GM12872 (cell line): ENCODE data around the gene SNRPD2.
A peak's percentile ranks its signal among the peaks of the same experiment; 100 is the strongest.

Source experiments
- TF ChIP-seq, protein P1 (sequence below): IDR thresholded peaks from 3 replicates; pipeline ENCODE4 v1.5.1; 2011; ENCODE audit warnings: low read depth, mild to moderate bottlenecking, low read length, moderate library complexity; ENCODE audit not compliant: insufficient read depth

The SNRPD2 gene

DNA sequence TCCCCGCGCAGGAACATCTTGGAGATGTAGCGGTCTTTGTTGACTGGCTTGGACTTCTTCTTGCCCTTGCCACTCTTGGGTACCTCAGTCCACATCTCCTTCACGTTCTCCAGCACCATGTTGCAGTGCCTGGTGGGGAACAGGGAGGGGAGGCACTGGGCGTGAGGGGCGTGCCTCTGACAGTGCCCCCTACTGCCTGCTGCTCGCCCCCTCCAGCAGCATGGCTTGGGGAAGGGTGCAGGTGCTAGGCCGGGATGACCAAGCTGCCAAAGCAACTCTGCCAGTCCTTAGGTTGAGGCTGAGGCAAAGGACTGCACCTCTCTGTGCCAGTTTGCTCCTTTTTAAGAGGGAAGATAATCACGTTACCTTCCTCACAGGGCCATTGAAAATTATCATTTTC, 4.2 kb downstream of the SNRPD2 start:
- TF ChIP-seq, protein P1, sequence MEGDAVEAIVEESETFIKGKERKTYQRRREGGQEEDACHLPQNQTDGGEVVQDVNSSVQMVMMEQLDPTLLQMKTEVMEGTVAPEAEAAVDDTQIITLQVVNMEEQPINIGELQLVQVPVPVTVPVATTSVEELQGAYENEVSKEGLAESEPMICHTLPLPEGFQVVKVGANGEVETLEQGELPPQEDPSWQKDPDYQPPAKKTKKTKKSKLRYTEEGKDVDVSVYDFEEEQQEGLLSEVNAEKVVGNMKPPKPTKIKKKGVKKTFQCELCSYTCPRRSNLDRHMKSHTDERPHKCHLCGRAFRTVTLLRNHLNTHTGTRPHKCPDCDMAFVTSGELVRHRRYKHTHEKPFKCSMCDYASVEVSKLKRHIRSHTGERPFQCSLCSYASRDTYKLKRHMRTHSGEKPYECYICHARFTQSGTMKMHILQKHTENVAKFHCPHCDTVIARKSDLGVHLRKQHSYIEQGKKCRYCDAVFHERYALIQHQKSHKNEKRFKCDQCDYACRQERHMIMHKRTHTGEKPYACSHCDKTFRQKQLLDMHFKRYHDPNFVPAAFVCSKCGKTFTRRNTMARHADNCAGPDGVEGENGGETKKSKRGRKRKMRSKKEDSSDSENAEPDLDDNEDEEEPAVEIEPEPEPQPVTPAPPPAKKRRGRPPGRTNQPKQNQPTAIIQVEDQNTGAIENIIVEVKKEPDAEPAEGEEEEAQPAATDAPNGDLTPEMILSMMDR = no peak

DNA sequence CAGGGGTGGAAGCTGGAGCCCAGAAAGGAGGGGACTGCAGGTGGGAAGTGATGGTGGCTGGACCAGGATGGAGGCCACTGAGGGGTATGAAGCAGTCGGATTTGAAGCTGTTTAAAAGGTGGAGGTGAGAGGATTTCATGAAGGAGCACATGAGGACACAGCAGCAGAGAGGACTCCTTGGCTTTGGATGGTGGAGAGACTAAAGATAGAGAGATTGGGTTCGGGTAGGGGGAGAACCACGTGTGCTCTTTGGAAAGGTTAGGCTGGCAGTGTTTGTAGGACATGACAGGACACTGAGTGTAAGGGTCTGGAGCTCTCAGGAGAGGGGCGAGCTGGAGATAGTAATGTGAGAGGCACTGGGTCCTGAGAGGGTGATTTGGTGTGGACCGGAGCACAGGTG, 8.8 kb downstream of the SNRPD2 start:
- TF ChIP-seq, protein P1 = no peak

DNA sequence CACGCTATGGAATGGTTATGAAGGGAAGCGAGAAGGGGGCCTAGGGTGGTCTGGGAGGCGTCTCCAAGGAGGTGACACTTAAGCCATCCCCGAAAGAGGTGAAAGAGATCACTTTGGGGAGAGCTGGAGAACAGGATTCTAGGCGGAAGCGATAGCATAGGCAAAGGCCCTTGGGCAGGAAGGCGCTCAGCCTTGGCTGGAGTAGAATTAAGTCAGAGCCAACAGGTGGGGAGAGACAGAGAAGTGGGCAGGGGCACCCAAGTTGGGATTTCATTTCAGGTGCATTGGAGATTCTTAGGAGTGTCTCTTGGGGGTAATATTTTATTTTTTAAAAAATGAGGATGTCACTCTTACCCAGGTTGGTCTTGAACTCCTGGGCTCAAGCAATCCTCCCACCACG, 9.6 kb downstream of the SNRPD2 start:
- TF ChIP-seq, protein P1 = no peak

DNA sequence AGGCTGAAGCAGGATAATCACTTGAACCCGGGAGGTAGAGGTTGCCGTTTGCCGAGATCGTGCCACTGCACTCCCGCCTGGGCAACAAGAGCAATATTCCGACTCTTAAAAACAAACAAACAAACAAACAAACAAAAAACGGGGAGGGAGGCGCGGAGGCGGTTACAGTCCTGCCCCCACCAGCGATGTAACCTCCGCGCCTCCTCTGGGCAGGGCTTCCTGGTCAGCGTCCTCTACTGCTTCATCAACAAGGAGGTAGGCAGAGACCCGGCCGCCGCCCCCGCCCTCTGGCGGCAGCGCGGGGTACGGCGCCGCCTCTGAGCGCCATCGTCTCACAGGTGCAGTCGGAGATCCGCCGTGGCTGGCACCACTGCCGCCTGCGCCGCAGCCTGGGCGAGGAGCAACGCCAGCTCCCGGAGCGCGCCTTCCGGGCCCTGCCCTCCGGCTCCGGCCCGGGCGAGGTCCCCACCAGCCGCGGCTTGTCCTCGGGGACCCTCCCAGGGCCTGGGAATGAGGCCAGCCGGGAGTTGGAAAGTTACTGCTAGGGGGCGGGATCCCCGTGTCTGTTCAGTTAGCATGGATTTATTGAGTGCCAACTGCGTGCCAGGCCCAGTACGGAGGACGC, 10.2 kb downstream of the SNRPD2 start:
- TF ChIP-seq, protein P1 = peak; percentile 95

DNA sequence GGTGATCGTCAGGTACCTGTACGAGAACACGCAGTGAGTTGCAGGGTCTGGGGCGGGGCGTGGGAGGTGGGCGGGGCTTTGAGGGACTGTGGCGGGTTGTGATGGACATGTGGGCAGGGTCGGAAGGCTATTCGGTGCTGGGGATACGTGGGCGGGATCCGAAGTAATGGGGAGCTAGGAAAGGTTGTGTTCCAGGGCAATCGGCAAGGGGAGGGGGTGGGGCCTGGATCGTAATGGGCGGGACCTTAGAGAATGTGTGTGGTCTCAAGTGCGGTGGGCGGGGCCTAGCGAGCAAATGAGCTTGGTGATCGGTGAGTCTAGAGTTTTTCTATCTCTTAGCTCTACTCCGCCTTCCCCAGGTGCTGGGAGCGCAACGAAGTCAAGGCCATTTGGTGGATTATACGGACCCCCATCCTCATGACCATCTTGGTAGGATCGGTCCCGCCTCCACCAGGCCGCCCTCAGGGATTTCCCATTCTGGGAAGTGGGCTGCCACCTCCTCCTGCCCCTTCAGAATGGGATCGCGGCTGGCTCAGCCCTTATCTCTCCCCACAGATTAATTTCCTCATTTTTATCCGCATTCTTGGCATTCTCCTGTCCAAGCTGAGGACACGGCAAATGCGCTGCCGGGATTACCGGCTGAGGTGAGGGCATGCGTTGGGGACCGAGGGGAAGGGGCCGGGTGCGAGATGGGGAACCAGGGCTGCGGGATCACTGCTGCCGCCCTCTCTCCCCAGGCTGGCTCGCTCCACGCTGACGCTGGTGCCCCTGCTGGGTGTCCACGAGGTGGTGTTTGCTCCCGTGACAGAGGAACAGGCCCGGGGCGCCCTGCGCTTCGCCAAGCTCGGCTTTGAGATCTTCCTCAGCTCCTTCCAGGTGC, 14.2 kb downstream of the SNRPD2 start:
- TF ChIP-seq, protein P1 = peak; percentile 37; the same call in 2 of the 3 replicates

DNA sequence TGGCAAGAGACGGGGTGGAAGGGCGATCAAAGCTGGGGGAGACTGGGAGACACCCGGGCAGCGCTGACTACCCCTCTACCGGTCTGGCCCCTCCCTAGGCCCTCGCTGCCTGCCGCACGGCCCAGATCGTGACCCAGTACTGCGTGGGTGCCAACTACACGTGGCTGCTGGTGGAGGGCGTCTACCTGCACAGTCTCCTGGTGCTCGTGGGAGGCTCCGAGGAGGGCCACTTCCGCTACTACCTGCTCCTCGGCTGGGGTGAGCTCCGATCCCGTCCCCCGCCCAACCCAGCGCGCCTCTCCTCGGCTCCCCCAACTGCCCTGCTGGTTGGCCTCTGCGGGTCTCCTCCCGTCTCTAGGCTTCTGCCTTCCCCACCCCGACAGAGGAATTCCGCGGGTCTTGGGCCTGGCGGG, 14.9 kb downstream of the SNRPD2 start:
- TF ChIP-seq, protein P1 = no peak

DNA sequence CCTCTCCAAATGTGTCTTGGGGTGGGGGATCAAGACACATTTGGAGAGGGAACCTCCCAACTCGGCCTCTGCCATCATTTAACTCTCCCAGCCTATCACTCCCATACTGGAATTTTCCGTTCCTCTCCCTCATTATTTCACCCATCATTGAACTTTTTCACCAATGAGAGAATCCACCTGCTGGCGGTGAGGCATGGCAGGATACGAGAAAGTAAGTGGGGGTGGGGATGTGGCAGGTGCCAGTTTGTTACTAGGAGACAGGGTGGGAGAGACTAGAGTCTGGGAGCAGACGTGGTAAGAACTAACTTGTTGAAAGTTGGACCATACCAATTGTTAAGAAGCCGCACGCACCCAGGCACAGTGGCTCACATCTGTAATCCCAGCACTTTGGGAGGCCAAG, 16.8 kb downstream of the SNRPD2 start:
- TF ChIP-seq, protein P1 = no peak
